SU-DHL-6 (cell line): ENCODE results near the gene GSTA3.
"Not testable (repeated sequence)": the region's sequence is repeated elsewhere in the genome, so short reads cannot be mapped to it uniquely, and the experiment has no call there.

Source experiments
- H2AFZ ChIP-seq: fragments of 200-600 bp; sonication (generic); 2 replicates; pipeline ENCODE4 v1.6.1; 2014; ENCODE audit warnings: low read depth, mild to moderate bottlenecking, moderate library complexity, mixed read lengths, antibody characterized with exemption, low read length; ENCODE audit not compliant: severe bottlenecking
- H3F3A ChIP-seq: fragments of 200-600 bp; shearing (Covaris generic); 2 replicates; pipeline ENCODE4 v1.6.0; 2016; ENCODE audit warnings: antibody characterized with exemption, mild to moderate bottlenecking; ENCODE audit not compliant: insufficient read depth
- H3K27ac ChIP-seq: fragments of 200-600 bp; sonication (generic); 2 replicates; pipeline ENCODE4 v1.5.1; 2016; ENCODE audit warnings: low read depth, mild to moderate bottlenecking, low read length, moderate library complexity, mixed read lengths
- H3K27me3 ChIP-seq: fragments of 200-600 bp; sonication (generic), shearing (Covaris generic); 2 replicates; pipeline ENCODE4 v1.6.0; 2014; ENCODE audit warnings: mild to moderate bottlenecking, low read length
- H3K36me3 ChIP-seq: fragments of 200-600 bp; sonication (generic); 2 replicates; pipeline ENCODE4 v1.6.1; 2014; ENCODE audit warnings: mild to moderate bottlenecking, low read length, mixed read lengths
- H3K4me2 ChIP-seq: fragments of 300-600, 200-600 bp; shearing (Covaris generic), sonication (generic); 2 replicates; pipeline ENCODE4 v1.6.0; 2014; ENCODE audit warnings: low read length, low read depth, mild to moderate bottlenecking; ENCODE audit not compliant: poor library complexity, severe bottlenecking
- H3K4me3 ChIP-seq: fragments of 200-600 bp; sonication (generic); 2 replicates; pipeline ENCODE4 v1.5.1; 2014; ENCODE audit warnings: antibody characterized with exemption, low read length, mild to moderate bottlenecking, mixed read lengths; ENCODE audit not compliant: insufficient read depth, poor library complexity, severe bottlenecking
- H3K79me2 ChIP-seq: fragments of 200-600 bp; sonication (generic); 2 replicates; pipeline ENCODE4 v1.6.1; 2014; ENCODE audit warnings: mild to moderate bottlenecking, low read length, moderate library complexity; ENCODE audit not compliant: insufficient read depth
- H3K9ac ChIP-seq: fragments of 200-600 bp; sonication (generic); 2 replicates; pipeline ENCODE4 v1.7.0; 2014; ENCODE audit warnings: mild to moderate bottlenecking, low read length
- H3K9me2 ChIP-seq: fragments of 200-600 bp; sonication (generic); replicated peaks from 2 replicates; pipeline ENCODE4 v1.6.1; 2014; ENCODE audit warnings: low read length; ENCODE audit not compliant: insufficient read depth
- H3K9me3 ChIP-seq: fragments of 200-600 bp; sonication (generic); 2 replicates; pipeline ENCODE4 v1.6.1; 2014; ENCODE audit warnings: low read length, mixed read lengths; ENCODE audit not compliant: insufficient read depth
- H4K20me1 ChIP-seq: fragments of 200-600 bp; sonication (generic); 2 replicates; pipeline ENCODE4 v1.6.1; 2014; ENCODE audit warnings: low read depth, mild to moderate bottlenecking, antibody characterized with exemption, low read length, moderate library complexity, mixed read lengths
- CTCF ChIP-seq: fragments of 200-600 bp; sonication (generic); IDR thresholded peaks from one replicate; pipeline ENCODE4 v1.5.1; 2017; ENCODE audit warnings: antibody characterized with exemption, mild to moderate bottlenecking, low read length, moderate library complexity; ENCODE audit not compliant: insufficient read depth, poor library complexity, severe bottlenecking
- EZH2phosphoT487 ChIP-seq: fragments of 200-600 bp; sonication (generic), shearing (Covaris generic); conservative IDR thresholded peaks from 2 replicates; pipeline ENCODE4 v1.6.1; 2018; ENCODE audit warnings: mild to moderate bottlenecking, antibody characterized with exemption, low read length, moderate library complexity, mixed read lengths

The GSTA3 gene

GRCh38 chr6:52858416-52858815, 51.1 kb downstream of the GSTA3 start:
- Histone ChIP-seq H2AFZ (no peak overlapping the region), H3K27me3 (0 out of 2 replicates have a peak, but pooled peaks cover 3% of the 10 kb centered on the region), H3K9me3 (no peaks in the 10 kb centered on the region), H3K4me2 (no peak overlapping the region), H3K79me2 (no peaks in the 10 kb centered on the region), H3K4me3 (no peak overlapping the region), H3K27ac (no peak overlapping the region), H4K20me1 (no peaks in the 10 kb centered on the region), H3K9ac (no peak overlapping the region), H3K9me2 (no peaks in the 10 kb centered on the region), H3F3A (no peaks in the 10 kb centered on the region), H3K36me3 (no peaks in the 10 kb centered on the region)
- TF ChIP-seq EZH2phosphoT487 (no peak), CTCF (no peak)

GRCh38 chr6:52856137-52856536, 53.4 kb downstream of the GSTA3 start:
- not testable (repeated sequence) for H3K4me3 ChIP-seq, H3K36me3 ChIP-seq, H3K27ac ChIP-seq, H3F3A ChIP-seq, H3K4me2 ChIP-seq, H3K79me2 ChIP-seq, H3K9me3 ChIP-seq, H3K9me2 ChIP-seq, H3K27me3 ChIP-seq, H2AFZ ChIP-seq, H4K20me1 ChIP-seq, H3K9ac ChIP-seq

- Histone ChIP-seq H3K36me3 (no peaks in the 10 kb centered on the region), H3K79me2 (no peaks in the 10 kb centered on the region), H3K9me2 (no peaks in the 10 kb centered on the region), H3K27me3 (no peaks in the 10 kb centered on the region), H2AFZ (no peak overlapping the region), H3F3A (no peaks in the 10 kb centered on the region), H3K9me3 (no peaks in the 10 kb centered on the region), H3K9ac (no peak overlapping the region), H4K20me1 (no peaks in the 10 kb centered on the region), H3K4me2 (no peak overlapping the region), H3K27ac (no peak overlapping the region), H3K4me3 (no peak overlapping the region)
- no peak for TF ChIP-seq CTCF
- TF ChIP-seq EZH2phosphoT487: no peak
Observed at GRCh38 chr6:52849137-52849536, 60.4 kb downstream of the GSTA3 start.
